Neutrophil (primary cell): ENCODE results near the gene OPRD1.
A peak's percentile ranks its signal among the peaks of the same experiment; 100 is the strongest.

Source experiments
- H3K27ac ChIP-seq: fragments of 200-600 bp; sonication (generic); 2 replicates; pipeline ENCODE4 v1.5.1; 2016; ENCODE audit warnings: mild to moderate bottlenecking, moderate library complexity
- H3K27me3 ChIP-seq: fragments of 200-600 bp; sonication (generic); 2 replicates; pipeline ENCODE4 v1.6.0; 2016; ENCODE audit warnings: mild to moderate bottlenecking
- H3K36me3 ChIP-seq: fragments of 200-600 bp; sonication (generic); 2 replicates; pipeline ENCODE4 v1.5.1; 2017
- H3K4me1 ChIP-seq, 2 experiments: fragments of 200-600 bp in 1 of 2; sonication (generic) in 1 of 2; 1 replicate in 1 of 2; 2 replicates in 1 of 2; pipeline versions ENCODE4 v1.5.1 to v1.6.1; 2013 to 2016; ENCODE audit warnings: low read depth in 1 of 2, low read length in 1 of 2, mild to moderate bottlenecking in 1 of 2, moderate library complexity in 1 of 2; ENCODE audit not compliant: control insufficient read depth in 1 of 2, insufficient read depth in 1 of 2
- H3K4me3 ChIP-seq, 2 experiments: fragments of 200-600 bp in 1 of 2; sonication (generic) in 1 of 2; 1 replicate in 1 of 2; 2 replicates in 1 of 2; pipeline ENCODE4 v1.5.1; 2013 to 2016; ENCODE audit warnings: low read depth in 1 of 2, low read length in 1 of 2, mild to moderate bottlenecking in 1 of 2, moderate library complexity in 1 of 2
- H3K9me3 ChIP-seq: fragments of 200-600 bp; sonication (generic); 2 replicates; pipeline ENCODE4 v1.5.1; 2016
- TF ChIP-seq, protein P1 (sequence below): fragments of 200-600 bp; sonication (generic); IDR thresholded peaks from 2 replicates; pipeline ENCODE4 v1.5.1; 2016; ENCODE audit warnings: antibody characterized with exemption

Gene OPRD1

DNA sequence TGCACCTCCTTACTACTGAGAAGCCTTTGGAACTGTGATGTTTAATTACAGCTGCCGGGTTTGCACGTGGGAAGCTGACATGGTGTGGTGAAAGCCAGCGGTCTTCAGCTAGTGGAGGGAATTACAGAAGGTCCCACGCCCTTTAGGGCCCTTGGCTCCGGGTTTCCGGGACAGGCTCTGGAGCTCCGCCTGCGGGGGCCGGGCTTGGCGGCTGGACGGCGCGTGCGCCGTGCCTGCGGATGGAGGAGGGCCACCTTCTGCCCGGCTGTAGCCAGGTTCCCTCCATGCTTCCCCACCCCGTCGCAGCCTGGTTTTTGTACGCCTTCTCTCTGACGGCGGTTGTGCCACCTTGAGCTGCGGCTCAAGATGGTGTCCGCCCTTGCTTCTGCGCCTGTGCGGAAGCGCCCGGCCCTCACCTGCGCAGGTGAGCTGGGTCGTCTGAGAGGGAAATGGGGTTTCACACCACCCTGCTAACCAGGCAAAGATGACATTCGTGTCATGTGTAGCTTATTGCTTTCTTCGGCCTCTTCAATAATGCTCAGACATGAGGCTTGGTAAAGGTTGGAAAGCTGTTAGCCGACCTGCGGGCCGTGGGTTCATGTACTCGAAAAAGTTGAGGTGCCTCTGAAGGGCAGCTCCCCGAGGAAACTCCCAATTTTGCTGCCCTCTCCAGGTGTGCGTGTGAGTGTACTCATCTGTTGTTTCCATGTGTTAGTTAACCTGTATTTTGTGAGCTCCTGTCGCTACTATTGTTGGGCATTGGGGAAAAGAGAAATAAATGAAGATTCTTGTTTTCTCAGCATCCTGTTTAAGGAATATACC lies 36.6 kb upstream of the OPRD1 start:
- Histone ChIP-seq H3K4me3 (peak overlapping the region; percentile 67 to 77), H3K36me3 (no peaks in the 10 kb centered on the region), H3K9me3 (no peaks in the 10 kb centered on the region), H3K27me3 (no peaks in the 10 kb centered on the region), H3K4me1 (peaks cover 26 to 32% of the 10 kb centered on the region in 2 experiments), H3K27ac (peak overlapping the region; percentile 79)
- TF ChIP-seq, protein P1, sequence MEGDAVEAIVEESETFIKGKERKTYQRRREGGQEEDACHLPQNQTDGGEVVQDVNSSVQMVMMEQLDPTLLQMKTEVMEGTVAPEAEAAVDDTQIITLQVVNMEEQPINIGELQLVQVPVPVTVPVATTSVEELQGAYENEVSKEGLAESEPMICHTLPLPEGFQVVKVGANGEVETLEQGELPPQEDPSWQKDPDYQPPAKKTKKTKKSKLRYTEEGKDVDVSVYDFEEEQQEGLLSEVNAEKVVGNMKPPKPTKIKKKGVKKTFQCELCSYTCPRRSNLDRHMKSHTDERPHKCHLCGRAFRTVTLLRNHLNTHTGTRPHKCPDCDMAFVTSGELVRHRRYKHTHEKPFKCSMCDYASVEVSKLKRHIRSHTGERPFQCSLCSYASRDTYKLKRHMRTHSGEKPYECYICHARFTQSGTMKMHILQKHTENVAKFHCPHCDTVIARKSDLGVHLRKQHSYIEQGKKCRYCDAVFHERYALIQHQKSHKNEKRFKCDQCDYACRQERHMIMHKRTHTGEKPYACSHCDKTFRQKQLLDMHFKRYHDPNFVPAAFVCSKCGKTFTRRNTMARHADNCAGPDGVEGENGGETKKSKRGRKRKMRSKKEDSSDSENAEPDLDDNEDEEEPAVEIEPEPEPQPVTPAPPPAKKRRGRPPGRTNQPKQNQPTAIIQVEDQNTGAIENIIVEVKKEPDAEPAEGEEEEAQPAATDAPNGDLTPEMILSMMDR: peak; percentile 20

DNA sequence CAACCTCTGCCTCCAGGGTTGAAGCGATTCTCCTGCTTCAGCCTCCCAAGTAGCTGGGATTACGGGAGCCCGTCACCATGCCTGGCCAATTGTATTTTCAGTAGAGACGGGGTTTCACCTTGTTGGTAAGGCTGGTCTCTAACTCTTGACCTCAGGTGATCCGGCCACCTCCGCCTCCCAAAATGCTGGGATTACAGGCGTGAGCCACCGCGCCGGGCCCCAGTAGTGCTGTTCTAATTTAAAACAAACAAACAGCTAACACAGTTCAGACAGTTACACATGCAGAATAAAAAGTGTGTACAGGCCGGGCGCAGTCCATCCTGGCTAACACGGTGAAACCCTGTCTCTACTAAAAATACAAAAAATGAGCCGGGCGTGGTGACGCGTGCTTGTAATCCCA lies 35.6 kb upstream of the OPRD1 start:
- TF ChIP-seq, protein P1: no peak
- H3K27ac ChIP-seq: no peak overlapping the region
- H3K9me3 ChIP-seq: no peaks in the 10 kb centered on the region
- H3K4me1 ChIP-seq: peaks cover 33 to 38% of the 10 kb centered on the region in 2 experiments
- H3K4me3 ChIP-seq: no peak overlapping the region
- no peaks in the 10 kb centered on the region for H3K27me3 ChIP-seq
- no peaks in the 10 kb centered on the region for H3K36me3 ChIP-seq

DNA sequence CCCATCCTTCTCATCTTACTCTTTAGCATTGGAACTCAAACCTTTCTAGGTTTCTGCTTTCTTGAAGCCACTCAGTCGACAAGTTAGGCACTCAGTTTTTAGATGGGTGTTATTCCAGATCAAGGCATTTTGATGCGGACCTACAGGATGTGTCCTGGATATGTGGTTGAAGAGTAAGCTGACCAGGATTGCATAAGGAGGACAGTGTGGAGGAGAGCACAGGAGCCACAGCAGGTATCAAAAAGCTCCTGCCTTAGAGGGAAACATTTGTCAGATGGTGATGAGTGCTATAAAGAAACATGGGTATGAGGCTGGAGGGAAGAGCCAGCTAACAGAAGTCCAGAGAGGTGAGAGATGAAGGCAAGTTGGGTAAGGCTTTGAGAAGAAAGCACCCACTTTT lies 33.9 kb upstream of the OPRD1 start:
- no peaks in the 10 kb centered on the region for H3K9me3 ChIP-seq
- TF ChIP-seq, protein P1: no peak
- H3K27me3 ChIP-seq: no peaks in the 10 kb centered on the region
- H3K36me3 ChIP-seq: no peaks in the 10 kb centered on the region
- H3K27ac ChIP-seq: no peak overlapping the region
- no peak overlapping the region for H3K4me3 ChIP-seq
- H3K4me1 ChIP-seq: peaks cover 33 to 38% of the 10 kb centered on the region in 2 experiments

DNA sequence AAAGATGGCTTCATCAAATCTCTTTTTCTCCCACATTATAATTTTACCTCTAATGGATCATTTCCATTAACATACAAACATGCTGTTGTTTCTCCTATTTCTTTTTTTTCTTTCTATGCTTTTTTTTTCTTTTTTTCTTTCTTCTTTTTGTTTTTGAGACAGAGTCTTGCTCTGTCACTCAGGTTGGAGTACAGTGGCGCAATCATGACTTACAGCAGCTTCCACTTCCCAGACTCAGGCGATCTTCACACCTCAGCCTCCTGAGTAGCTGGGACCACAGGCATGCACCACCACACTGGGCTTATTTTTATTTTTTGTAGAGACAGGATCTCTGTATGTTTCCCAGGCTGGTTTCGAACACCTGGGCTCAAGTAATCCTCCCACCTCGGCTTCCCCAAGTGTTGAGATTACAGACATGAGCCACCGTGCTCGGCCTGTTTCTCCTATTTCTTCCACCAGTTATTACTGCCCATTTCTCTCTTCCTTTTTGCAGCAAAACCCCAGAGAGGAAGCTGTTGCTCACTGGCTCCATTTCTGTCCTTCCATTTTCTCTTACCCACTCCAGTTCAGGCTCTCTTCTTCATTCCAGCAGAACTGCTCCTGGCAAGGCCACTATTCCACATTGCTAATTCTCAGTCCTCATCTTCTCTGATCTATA lies 32.1 kb upstream of the OPRD1 start:
- no peaks in the 10 kb centered on the region for H3K36me3 ChIP-seq
- peak overlapping the region; percentile 10 to 37 for H3K4me3 ChIP-seq
- peak overlapping the region; percentile 77 for H3K27ac ChIP-seq
- H3K27me3 ChIP-seq: no peaks in the 10 kb centered on the region
- peaks cover 30 to 33% of the 10 kb centered on the region in 2 experiments for H3K4me1 ChIP-seq
- TF ChIP-seq, protein P1: no peak
- no peaks in the 10 kb centered on the region for H3K9me3 ChIP-seq

DNA sequence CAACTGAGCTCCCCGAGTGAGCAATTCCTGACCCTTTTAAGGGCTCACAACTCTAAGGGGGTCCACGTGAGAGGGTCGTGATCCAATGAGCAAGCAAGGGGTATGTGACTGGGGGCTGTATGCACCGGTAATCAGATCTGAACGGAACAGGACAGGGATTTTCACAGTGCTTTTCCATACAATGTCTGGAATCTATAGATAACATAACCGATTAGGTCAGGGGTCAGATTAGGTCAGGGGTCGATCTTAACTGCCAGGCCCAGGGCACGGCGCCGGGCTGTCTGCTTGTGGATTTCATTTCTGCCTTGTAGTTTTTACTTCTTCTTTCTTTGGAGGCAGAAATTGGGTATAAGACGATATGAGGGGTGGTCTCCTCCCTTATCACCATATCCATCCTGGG lies 30.7 kb upstream of the OPRD1 start:
- H3K27me3 ChIP-seq: no peaks in the 10 kb centered on the region

More for the DNA sequence above, 30.7 kb upstream of the OPRD1 start:
- Histone ChIP-seq H3K4me3 (no peak overlapping the region), H3K4me1 (peaks cover 26 to 32% of the 10 kb centered on the region in 2 experiments), H3K36me3 (no peaks in the 10 kb centered on the region), H3K27ac (no peak overlapping the region), H3K9me3 (no peaks in the 10 kb centered on the region)
- TF ChIP-seq, protein P1: no peak
